ENCODE results near the gene KRT33B. TPM values are rescaled to one million over a fixed set of nuclear protein-coding genes. Genes with fewer than 3 reads are reported as not detected.
"Not testable (repeated sequence)": the region's sequence is repeated elsewhere in the genome, so short reads cannot be mapped to it uniquely, and the experiment has no call there.

KRT33B gene
- total RNA-seq, 1 experiment from 2014 or later: not detected

DNA sequence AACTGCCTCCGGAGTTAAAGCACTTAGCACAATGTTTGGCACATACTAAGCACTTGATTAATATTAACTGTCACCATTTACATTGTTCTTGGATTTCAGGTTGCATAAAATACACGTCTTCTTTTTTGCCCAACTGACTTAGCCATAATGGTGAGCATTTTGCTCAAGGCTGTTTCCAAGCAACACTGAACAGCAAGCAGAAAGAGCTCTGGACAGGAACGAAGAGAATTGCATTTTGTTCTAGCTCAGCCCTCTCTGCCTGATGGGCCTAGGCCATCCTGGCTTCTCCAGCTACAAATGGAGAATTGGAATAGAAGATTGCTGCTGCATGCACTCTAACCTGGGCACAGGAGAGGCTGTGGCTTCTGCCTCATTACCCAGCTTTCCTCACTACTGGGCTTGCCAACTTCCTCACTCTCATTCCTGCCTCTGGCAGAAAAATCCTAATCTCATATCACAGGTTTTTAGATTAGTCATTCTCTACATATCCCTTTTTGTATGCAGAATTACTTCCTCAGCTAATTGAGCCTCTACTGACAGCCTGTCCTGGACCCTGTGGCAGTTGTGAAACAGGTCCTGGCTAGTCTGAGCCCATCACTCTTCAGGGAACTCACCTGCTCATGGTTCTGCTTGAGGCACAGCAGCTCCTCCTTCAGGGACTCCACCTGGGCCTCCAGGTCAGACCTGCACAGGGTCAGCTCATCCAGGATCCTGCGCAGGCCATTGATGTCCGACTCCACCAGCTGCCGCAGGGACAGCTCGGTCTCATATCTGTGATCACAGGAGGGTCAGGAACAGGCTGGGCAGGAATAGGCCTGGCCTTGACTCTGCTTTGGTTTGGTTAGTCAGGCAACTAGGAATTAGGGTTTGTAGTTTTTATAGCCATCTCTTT is 21.5 kb downstream of the KRT33B start:
- ChIA-PET CTCF (interaction anchor here (0.5 to 1.6 kb wide), 9 partner anchors 14 to 803 kb away, joined by 3 to 4 read pairs (median 3); no protein-coding TSS in a partner anchor), POLR2A (interaction anchor here (0.6 to 1.1 kb wide), 5 partner anchors 9 to 341 kb away, joined by 3 to 4 read pairs (median 3); no protein-coding TSS in a partner anchor)
- intact Hi-C loops (cut with micrococcal nuclease): no loop called here
- no peaks in the 10 kb centered on the region for H3K9me3 Mint-ChIP-seq (ENCODE audit: unreplicated experiment)
- H3K27me3 Mint-ChIP-seq (ENCODE audit: insufficient read depth, unreplicated experiment): peaks cover 19% of the 10 kb centered on the region
- no TSS peak for BruUV-seq (replicated peaks)
- DNase-seq (ENCODE audit: unreplicated experiment): peak; percentile 1
- no peak overlapping the region for H3K4me3 Mint-ChIP-seq (ENCODE audit: unreplicated experiment)
- no peaks in the 10 kb centered on the region for H3K36me3 Mint-ChIP-seq (ENCODE audit: insufficient read depth, unreplicated experiment)
- TF ChIP-seq, protein P1, sequence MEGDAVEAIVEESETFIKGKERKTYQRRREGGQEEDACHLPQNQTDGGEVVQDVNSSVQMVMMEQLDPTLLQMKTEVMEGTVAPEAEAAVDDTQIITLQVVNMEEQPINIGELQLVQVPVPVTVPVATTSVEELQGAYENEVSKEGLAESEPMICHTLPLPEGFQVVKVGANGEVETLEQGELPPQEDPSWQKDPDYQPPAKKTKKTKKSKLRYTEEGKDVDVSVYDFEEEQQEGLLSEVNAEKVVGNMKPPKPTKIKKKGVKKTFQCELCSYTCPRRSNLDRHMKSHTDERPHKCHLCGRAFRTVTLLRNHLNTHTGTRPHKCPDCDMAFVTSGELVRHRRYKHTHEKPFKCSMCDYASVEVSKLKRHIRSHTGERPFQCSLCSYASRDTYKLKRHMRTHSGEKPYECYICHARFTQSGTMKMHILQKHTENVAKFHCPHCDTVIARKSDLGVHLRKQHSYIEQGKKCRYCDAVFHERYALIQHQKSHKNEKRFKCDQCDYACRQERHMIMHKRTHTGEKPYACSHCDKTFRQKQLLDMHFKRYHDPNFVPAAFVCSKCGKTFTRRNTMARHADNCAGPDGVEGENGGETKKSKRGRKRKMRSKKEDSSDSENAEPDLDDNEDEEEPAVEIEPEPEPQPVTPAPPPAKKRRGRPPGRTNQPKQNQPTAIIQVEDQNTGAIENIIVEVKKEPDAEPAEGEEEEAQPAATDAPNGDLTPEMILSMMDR (IDR thresholded peaks at IDR 0.05; ENCODE audit: unreplicated experiment): no peak
- H3K4me1 Mint-ChIP-seq (ENCODE audit: insufficient read depth, unreplicated experiment): no peaks in the 10 kb centered on the region
- no peak overlapping the region for H3K27ac Mint-ChIP-seq (ENCODE audit: low read depth, unreplicated experiment)

- intact Hi-C loops (cut with micrococcal nuclease); H3K4me1 Mint-ChIP-seq (ENCODE audit: insufficient read depth, unreplicated experiment); H3K36me3 Mint-ChIP-seq (ENCODE audit: insufficient read depth, unreplicated experiment); H3K27me3 Mint-ChIP-seq (ENCODE audit: insufficient read depth, unreplicated experiment); H3K4me3 Mint-ChIP-seq (ENCODE audit: unreplicated experiment); BruUV-seq (replicated peaks); H3K9me3 Mint-ChIP-seq (ENCODE audit: unreplicated experiment); H3K27ac Mint-ChIP-seq (ENCODE audit: low read depth, unreplicated experiment); DNase-seq (ENCODE audit: unreplicated experiment): not testable (repeated sequence)
- POLR2A ChIA-PET: interaction anchor here (1.6 kb wide), 1 partner anchor 11 kb away, joined by 3 read pairs; no protein-coding TSS in a partner anchor
- CTCF ChIA-PET: interaction anchor here (0.5 kb wide), 1 partner anchor 14 kb away, joined by 4 read pairs; no protein-coding TSS in a partner anchor
Observed at GRCh38 chr17:41346421-41346820, 23.2 kb downstream of the KRT33B start.

DNA sequence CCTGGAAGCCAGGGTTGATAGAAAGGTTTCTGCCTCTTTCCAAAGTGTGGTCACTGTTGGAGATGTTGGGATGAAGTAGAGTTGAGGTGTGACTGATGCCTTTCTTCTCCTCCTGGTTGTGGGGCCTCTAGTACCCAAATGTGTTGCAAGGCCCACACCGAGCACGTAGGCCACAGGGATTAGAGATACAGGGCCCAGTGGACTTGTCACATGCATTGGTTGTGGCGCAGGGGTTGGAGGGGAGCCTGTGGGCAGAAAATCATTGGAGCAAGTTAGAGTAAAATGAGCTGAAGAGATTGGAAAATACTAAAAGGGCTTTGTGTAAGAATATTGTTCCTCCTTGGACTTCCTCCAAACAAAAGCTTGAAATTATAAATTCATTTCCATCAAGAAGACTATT is 23.6 kb downstream of the KRT33B start:
- no peaks in the 10 kb centered on the region for H3K36me3 Mint-ChIP-seq (ENCODE audit: insufficient read depth, unreplicated experiment)
- no peaks in the 10 kb centered on the region for H3K9me3 Mint-ChIP-seq (ENCODE audit: unreplicated experiment)
- no peak overlapping the region for H3K27ac Mint-ChIP-seq (ENCODE audit: low read depth, unreplicated experiment)
- intact Hi-C loops (cut with micrococcal nuclease): no loop called here
- DNase-seq (ENCODE audit: unreplicated experiment): no peak
- TF ChIP-seq, protein P1 (IDR thresholded peaks at IDR 0.05; ENCODE audit: unreplicated experiment): no peak
- no peaks in the 10 kb centered on the region for H3K27me3 Mint-ChIP-seq (ENCODE audit: insufficient read depth, unreplicated experiment)
- H3K4me1 Mint-ChIP-seq (ENCODE audit: insufficient read depth, unreplicated experiment): no peaks in the 10 kb centered on the region
- H3K4me3 Mint-ChIP-seq (ENCODE audit: unreplicated experiment): no peak overlapping the region
- POLR2A ChIA-PET: interaction anchor here (1.6 kb wide), 1 partner anchor 11 kb away, joined by 3 read pairs; no protein-coding TSS in a partner anchor
- BruUV-seq (replicated peaks): no TSS peak
- CTCF ChIA-PET: interaction anchor here (0.5 to 0.6 kb wide), 2 partner anchors 14 to 185 kb away, joined by 3 to 4 read pairs; partner anchors contain the start of gene KRTAP4-4

DNA sequence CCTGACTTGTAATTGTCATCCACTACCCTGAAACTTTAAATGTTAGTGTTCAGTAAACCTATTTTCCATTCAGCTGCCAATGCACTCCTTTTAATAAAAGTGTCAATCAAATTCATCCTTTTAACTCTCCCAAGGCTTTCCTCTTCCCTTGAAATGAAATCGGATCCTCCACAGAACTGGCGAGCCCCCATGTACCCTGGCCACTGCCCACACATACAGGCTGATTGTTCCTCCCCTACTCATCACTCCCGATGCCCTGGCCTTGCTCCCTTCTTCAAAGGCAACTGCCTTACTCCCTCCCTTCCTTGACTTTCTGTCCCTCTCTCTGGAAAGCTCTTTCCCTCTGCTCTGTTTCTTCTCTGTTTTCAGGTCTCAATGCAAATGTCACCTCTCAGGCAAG is 26.6 kb downstream of the KRT33B start:
- CTCF ChIA-PET: interaction anchor here (0.6 to 1.5 kb wide), 3 partner anchors 20 to 321 kb away, joined by 3 to 5 read pairs (median 4); no protein-coding TSS in a partner anchor
- H3K36me3 Mint-ChIP-seq (ENCODE audit: insufficient read depth, unreplicated experiment): no peaks in the 10 kb centered on the region
- no peaks in the 10 kb centered on the region for H3K9me3 Mint-ChIP-seq (ENCODE audit: unreplicated experiment)
- H3K4me3 Mint-ChIP-seq (ENCODE audit: unreplicated experiment): no peak overlapping the region
- DNase-seq (ENCODE audit: unreplicated experiment): no peak
- intact Hi-C loops (cut with micrococcal nuclease): no loop called here
- no peaks in the 10 kb centered on the region for H3K27me3 Mint-ChIP-seq (ENCODE audit: insufficient read depth, unreplicated experiment)
- TF ChIP-seq, protein P1 (IDR thresholded peaks at IDR 0.05; ENCODE audit: unreplicated experiment): no peak
- BruUV-seq (replicated peaks): no TSS peak
- no peak overlapping the region for H3K27ac Mint-ChIP-seq (ENCODE audit: low read depth, unreplicated experiment)
- peaks cover 11% of the 10 kb centered on the region for H3K4me1 Mint-ChIP-seq (ENCODE audit: insufficient read depth, unreplicated experiment)
- POLR2A ChIA-PET: no interaction called here

Data from MCF 10A (cell line).